ENCODE results near the gene GREB1.

- TF ChIP-seq CTCF (IDR thresholded peaks at IDR 0.05; ENCODE audit: low read depth, low read length) (no peak), EZH2phosphoT487 (IDR thresholded peaks at IDR 0.05; ENCODE audit: low read depth) (no peak)
Measured at GRCh38 chr2:11640132-11640531, 106.3 kb downstream of the GREB1 start.

Data from OCI-LY3 (cell line).